NB4 (cell line): ENCODE data around the gene C1GALT1C1.

Experiments
- DNase-seq: peaks from one replicate; pipeline ENCODE4 v3.0.0; 2010; ENCODE audit warnings: low read depth
- H3K4me3 ChIP-seq: one replicate; pipeline ENCODE4 v1.5.1; 2011; ENCODE audit warnings: mild to moderate bottlenecking, low read depth, low read length, moderate library complexity
- CTCF ChIP-seq: IDR thresholded peaks from one replicate; pipeline ENCODE4 v1.5.1; 2012; ENCODE audit warnings: low read depth, low read length
- MAX ChIP-seq: IDR thresholded peaks from 2 replicates; pipeline ENCODE4 v1.6.1; 2011; ENCODE audit warnings: low read depth, low read length
- MYC ChIP-seq: IDR thresholded peaks from 2 replicates; pipeline ENCODE4 v1.6.1; 2011; ENCODE audit warnings: low read depth, low read length
- POLR2A ChIP-seq: IDR thresholded peaks from 2 replicates; pipeline ENCODE4 v1.6.1; 2011; ENCODE audit warnings: mild to moderate bottlenecking; ENCODE audit not compliant: insufficient read length; ENCODE audit errors: extremely low read depth

The C1GALT1C1 gene

GRCh38 chrX:120647127-120647526 lies 17.3 kb upstream of the C1GALT1C1 start:
- DNase-seq = no peak
- TF ChIP-seq CTCF (no peak), MAX (no peak), MYC (no peak), POLR2A (no peak)

GRCh38 chrX:120642871-120643270 lies 13.0 kb upstream of the C1GALT1C1 start:
- no peak for TF ChIP-seq MAX
- no peak for TF ChIP-seq MYC
- TF ChIP-seq CTCF = no peak
- DNase-seq = no peak
- H3K4me3 ChIP-seq = no peak overlapping the region

More at GRCh38 chrX:120647127-120647526, 17.3 kb upstream of the C1GALT1C1 start:
- no peak overlapping the region for H3K4me3 ChIP-seq

- no peak for DNase-seq
- H3K4me3 ChIP-seq = no peak overlapping the region
- no peak for TF ChIP-seq MAX
- TF ChIP-seq MYC = no peak
- no peak for TF ChIP-seq CTCF
- TF ChIP-seq POLR2A = no peak
These were observed 8.8 kb upstream of the C1GALT1C1 start for GRCh38 chrX:120638619-120639018.

- DNase-seq = no peak
- TF ChIP-seq MAX (no peak), POLR2A (no peak), CTCF (no peak), MYC (no peak)
- H3K4me3 ChIP-seq = no peak overlapping the region
These were observed 4.5 kb downstream of the C1GALT1C1 start for GRCh38 chrX:120625371-120625770.

- no peak overlapping the region for H3K4me3 ChIP-seq
- DNase-seq = no peak
- TF ChIP-seq POLR2A = no peak
- TF ChIP-seq MYC = no peak
- TF ChIP-seq CTCF = no peak
- no peak for TF ChIP-seq MAX
These were observed 11.7 kb downstream of the C1GALT1C1 start for GRCh38 chrX:120617996-120618630.

GRCh38 chrX:120614816-120615215 lies 15.0 kb downstream of the C1GALT1C1 start:
- DNase-seq = no peak
- TF ChIP-seq CTCF = no peak
- no peak for TF ChIP-seq MAX
- TF ChIP-seq MYC = no peak
- TF ChIP-seq POLR2A = no peak
- no peak overlapping the region for H3K4me3 ChIP-seq
